UCSD-AML1 (cell line): ENCODE data around the gene CSAD.

ENCODE experiments used
- DNase-seq: peaks from one replicate; lab custom pipeline; 2025; ENCODE audit not compliant: unreplicated experiment; lab: John Stamatoyannopoulos, UW

CSAD gene

GRCh38 chr12:53200107-53200457, 19.4 kb upstream of the CSAD start:
- DNase-seq, result no peak

GRCh38 chr12:53199700-53200099, 19.0 kb upstream of the CSAD start:
- DNase-seq, result no peak

GRCh38 chr12:53198486-53199110, 17.9 kb upstream of the CSAD start:
- peak; percentile 46 for DNase-seq

- DNase-seq, result no peak
Observed at GRCh38 chr12:53197011-53197640, 16.4 kb upstream of the CSAD start.

- DNase-seq, result no peak
Observed at GRCh38 chr12:53196486-53196885, 15.8 kb upstream of the CSAD start.

GRCh38 chr12:53195516-53196420, 15.0 kb upstream of the CSAD start:
- DNase-seq, result no peak

- DNase-seq, result no peak
Observed at GRCh38 chr12:53194973-53195372, 14.2 kb upstream of the CSAD start.

GRCh38 chr12:53193985-53194716, 13.4 kb upstream of the CSAD start:
- DNase-seq, result no peak

GRCh38 chr12:53193040-53193439, 12.3 kb upstream of the CSAD start:
- no peak for DNase-seq

GRCh38 chr12:53192531-53193021, 11.9 kb upstream of the CSAD start:
- no peak for DNase-seq

- no peak for DNase-seq
Observed at GRCh38 chr12:53191885-53192530, 11.3 kb upstream of the CSAD start.

GRCh38 chr12:53191096-53191884, 10.6 kb upstream of the CSAD start:
- no peak for DNase-seq

- DNase-seq, result no peak
Observed at GRCh38 chr12:53190108-53190729, 9.5 kb upstream of the CSAD start.

GRCh38 chr12:53187145-53187899, 6.6 kb upstream of the CSAD start:
- no peak for DNase-seq

GRCh38 chr12:53186745-53187144, 6.0 kb upstream of the CSAD start:
- DNase-seq, result no peak

GRCh38 chr12:53185582-53186153, 4.9 kb upstream of the CSAD start:
- DNase-seq, result no peak

- no peak for DNase-seq
Observed at GRCh38 chr12:53184828-53185227, 4.1 kb upstream of the CSAD start.

- no peak for DNase-seq
Observed at GRCh38 chr12:53182903-53183302, 2.2 kb upstream of the CSAD start.
